H9 (cell line): Measurements from ENCODE around the gene ZNF485. TPM values are rescaled to one million over a fixed set of nuclear protein-coding genes. Genes with fewer than 3 reads are reported as not detected.

Source experiments
- DNase-seq: peaks from one replicate; pipeline ENCODE4 v3.0.0-alpha.2; 2017
- H2AFZ ChIP-seq: one replicate; pipeline ENCODE4 v1.6.1; 2013; ENCODE audit warnings: mild to moderate bottlenecking, low read length, control low read depth, moderate library complexity
- H2AK5ac ChIP-seq: 2 replicates; pipeline ENCODE4 v1.6.1; 2013; ENCODE audit warnings: low read length, control low read depth, mixed read lengths; ENCODE audit not compliant: insufficient read length
- H2BK120ac ChIP-seq: one replicate; pipeline ENCODE4 v1.6.1; 2013; ENCODE audit warnings: low read depth, mild to moderate bottlenecking, low read length, control low read depth, inconsistent platforms; ENCODE audit not compliant: poor library complexity, severe bottlenecking
- H2BK12ac ChIP-seq: 2 replicates; pipeline ENCODE4 v1.6.1; 2013; ENCODE audit warnings: low read length, control low read depth, mixed read lengths, low read depth; ENCODE audit not compliant: insufficient read length
- H2BK15ac ChIP-seq: 2 replicates; pipeline ENCODE4 v1.6.1; 2013; ENCODE audit warnings: low read depth, low read length, control low read depth
- H2BK20ac ChIP-seq: one replicate; pipeline ENCODE4 v1.6.1; 2013; ENCODE audit warnings: low read depth, mild to moderate bottlenecking, low read length, control low read depth, inconsistent platforms; ENCODE audit not compliant: poor library complexity, severe bottlenecking
- H2BK5ac ChIP-seq: 2 replicates; pipeline ENCODE4 v1.6.1; 2013; ENCODE audit warnings: low read length, control low read depth, mixed read lengths; ENCODE audit not compliant: insufficient read length
- H3K14ac ChIP-seq: 2 replicates; pipeline ENCODE4 v1.6.1; 2013; ENCODE audit warnings: low read length, control low read depth; ENCODE audit not compliant: insufficient read depth
- H3K18ac ChIP-seq: 2 replicates; pipeline ENCODE4 v1.6.1; 2013; ENCODE audit warnings: low read depth, mild to moderate bottlenecking, mixed read lengths, low read length, control low read depth; ENCODE audit not compliant: insufficient read length
- H3K23ac ChIP-seq: 2 replicates; pipeline ENCODE4 v1.6.1; 2013; ENCODE audit warnings: low read length, control low read depth, mixed read lengths, low read depth; ENCODE audit not compliant: insufficient read length
- H3K23me2 ChIP-seq: 2 replicates; pipeline ENCODE4 v1.6.1; 2013; ENCODE audit warnings: low read depth, mild to moderate bottlenecking, mixed read lengths, low read length, control low read depth; ENCODE audit not compliant: insufficient read length, poor library complexity, severe bottlenecking
- H3K27ac ChIP-seq: 2 replicates; pipeline ENCODE4 v1.5.1; 2013; ENCODE audit warnings: low read length, control low read depth, mixed read lengths, low read depth; ENCODE audit not compliant: insufficient read length
- H3K27me3 ChIP-seq: 2 replicates; pipeline ENCODE4 v1.6.1; 2013; ENCODE audit warnings: low read length, control low read depth, inconsistent platforms; ENCODE audit not compliant: insufficient read depth
- H3K4ac ChIP-seq: 2 replicates; pipeline ENCODE4 v1.6.1; 2013; ENCODE audit warnings: low read depth, mild to moderate bottlenecking, control low read depth, inconsistent platforms, low read length, moderate library complexity
- H3K4me1 ChIP-seq: 2 replicates; pipeline ENCODE4 v1.6.1; 2013; ENCODE audit warnings: low read length, control low read depth, inconsistent platforms; ENCODE audit not compliant: insufficient read depth
- H3K4me2 ChIP-seq: 2 replicates; pipeline ENCODE4 v1.6.1; 2013; ENCODE audit warnings: low read length, control low read depth, mixed read lengths; ENCODE audit not compliant: insufficient read length, insufficient read depth
- H3K56ac ChIP-seq: 2 replicates; pipeline ENCODE4 v1.6.1; 2013; ENCODE audit warnings: low read depth, mild to moderate bottlenecking, mixed read lengths, low read length, control low read depth; ENCODE audit not compliant: insufficient read length
- H3K79me1 ChIP-seq: 2 replicates; pipeline ENCODE4 v1.6.1; 2013; ENCODE audit warnings: low read depth, mild to moderate bottlenecking, moderate library complexity, low read length, control low read depth, inconsistent platforms; ENCODE audit not compliant: insufficient read depth, poor library complexity, severe bottlenecking
- H3K79me2 ChIP-seq: 2 replicates; pipeline ENCODE4 v1.6.1; 2013; ENCODE audit warnings: low read length, control low read depth, inconsistent platforms; ENCODE audit not compliant: insufficient read depth
- H3K9ac ChIP-seq: 2 replicates; pipeline ENCODE4 v1.6.1; 2013; ENCODE audit warnings: low read length, control low read depth, mixed read lengths; ENCODE audit not compliant: insufficient read length; ENCODE audit errors: extremely low read depth
- H3K9me3 ChIP-seq: one replicate; pipeline ENCODE4 v1.6.1; 2013; ENCODE audit warnings: low read depth, low read length, inconsistent platforms; ENCODE audit not compliant: control insufficient read depth
- H3T11ph ChIP-seq: one replicate; pipeline ENCODE4 v1.6.1; 2013; ENCODE audit warnings: mild to moderate bottlenecking, low read length, control low read depth, inconsistent platforms
- H4K20me1 ChIP-seq: one replicate; pipeline ENCODE4 v1.6.1; 2013; ENCODE audit not compliant: control insufficient read depth, insufficient read length, insufficient read depth
- H4K5ac ChIP-seq: 2 replicates; pipeline ENCODE4 v1.6.1; 2013; ENCODE audit warnings: low read depth, mild to moderate bottlenecking, mixed read lengths, low read length, control low read depth; ENCODE audit not compliant: insufficient read length
- H4K8ac ChIP-seq: replicated peaks from 2 replicates; pipeline ENCODE4 v1.6.1; 2013; ENCODE audit warnings: low read length, control low read depth, mixed read lengths, low read depth; ENCODE audit not compliant: insufficient read length
- H4K91ac ChIP-seq: 2 replicates; pipeline ENCODE4 v1.6.1; 2013; ENCODE audit warnings: low read depth, mild to moderate bottlenecking, moderate library complexity, mixed read lengths, low read length, control low read depth; ENCODE audit not compliant: insufficient read length
- H3K27ac Mint-ChIP-seq, 3 experiments: 2 replicates in 2 of 3; 3 replicates in 1 of 3; pipeline ENCODE4 v1.8.0; 2020 to 2021; ENCODE audit warnings: mixed read lengths in 3 of 3, mild to moderate bottlenecking in 1 of 3, moderate library complexity in 1 of 3
- H3K27me3 Mint-ChIP-seq: 2 replicates; pipeline ENCODE4 v1.8.0; 2021; ENCODE audit warnings: low read depth, mild to moderate bottlenecking, moderate library complexity, mixed read lengths
- H3K36me3 Mint-ChIP-seq, 3 experiments: 2 replicates in 2 of 3; 3 replicates in 1 of 3; pipeline ENCODE4 v1.8.0; 2020 to 2021; ENCODE audit warnings: low read depth in 3 of 3, mixed read lengths in 3 of 3; ENCODE audit not compliant: insufficient read depth in 1 of 3
- H3K4me1 Mint-ChIP-seq, 2 experiments: 2 replicates each; pipeline ENCODE4 v1.8.0; 2020; ENCODE audit warnings: mixed read lengths in 2 of 2
- H3K4me3 Mint-ChIP-seq, 2 experiments: 2 replicates in 1 of 2; 3 replicates in 1 of 2; pipeline ENCODE4 v1.8.0; 2020 to 2021; ENCODE audit warnings: mild to moderate bottlenecking in 2 of 2, mixed read lengths in 2 of 2, moderate library complexity in 1 of 2
- H3K9me3 Mint-ChIP-seq, 2 experiments: 2 replicates in 1 of 2; 3 replicates in 1 of 2; pipeline ENCODE4 v1.8.0; 2020; ENCODE audit warnings: mild to moderate bottlenecking in 2 of 2, mixed read lengths in 2 of 2, moderate library complexity in 1 of 2
- CTCF ChIP-seq: fragments of 200-600 bp; sonication (generic); conservative IDR thresholded peaks from 3 replicates; pipeline ENCODE4 v1.8.0; 2021; ENCODE audit warnings: antibody characterized with exemption, mild to moderate bottlenecking
- WGBS: extraction: QIAGEN DNeasy Blood & Tissue Kit; methylation state at CpG from one replicate; pipeline ENCODE4 v1.1.7; 2013; ENCODE audit warnings: missing lambda C conversion rate, low lambda C conversion rate, mixed read lengths; ENCODE audit not compliant: insufficient read length; ENCODE audit errors: extremely low coverage; 5-methylcytosine and 5-hydroxymethylcytosine counted together
- total RNA-seq: library from RNA; stranded (reverse); gene quantifications from 2 replicates; pipeline ENCODE4 v1.2.1, GENCODE V29; 2021

Gene ZNF485
- total RNA-seq, 1 experiment from 2014 or later = 8.9 TPM

- peaks cover 9% of the 10 kb centered on the region for H3K23me2 ChIP-seq
- no peak overlapping the region for H2BK20ac ChIP-seq
- no peak overlapping the region for H3K4ac ChIP-seq
- no peak overlapping the region for H3K56ac ChIP-seq
- H2BK15ac ChIP-seq = no peak overlapping the region
- peaks cover 32% of the 10 kb centered on the region for H3K9me3 ChIP-seq
- peak overlapping the region; percentile 60 for H3K4me2 ChIP-seq
- H4K5ac ChIP-seq = no peak overlapping the region
- no peak overlapping the region for H2BK120ac ChIP-seq
- peaks cover 4% of the 10 kb centered on the region; the same call in 1 of the 2 replicates for H3K27me3 ChIP-seq
- peak overlapping the region; percentile 64 for H3K18ac ChIP-seq
- no peak overlapping the region for H2BK12ac ChIP-seq
- no peak overlapping the region for H3T11ph ChIP-seq
- H3K27ac ChIP-seq = no peak overlapping the region
- H3K27me3 Mint-ChIP-seq = peaks cover 46% of the 10 kb centered on the region
- H3K23ac ChIP-seq = no peak overlapping the region
- H3K79me2 ChIP-seq = no peaks in the 10 kb centered on the region
- peaks cover 48 to 57% of the 10 kb centered on the region in 2 experiments for H3K9me3 Mint-ChIP-seq
- H2BK5ac ChIP-seq = no peak overlapping the region
- TF ChIP-seq CTCF = no peak
- peak overlapping the region; percentile 84 for H3K14ac ChIP-seq
- H2AK5ac ChIP-seq = no peak overlapping the region
- H3K27ac Mint-ChIP-seq = no peak overlapping the region
- no peak overlapping the region for H4K8ac ChIP-seq
- H3K4me1 ChIP-seq = no peaks in the 10 kb centered on the region
- no peaks in the 10 kb centered on the region for H4K20me1 ChIP-seq
- peak overlapping the region; percentile 76 to 87 for H3K4me3 Mint-ChIP-seq
- peaks cover 46 to 49% (median 46%) of the 10 kb centered on the region in 3 experiments for H3K36me3 Mint-ChIP-seq
- DNase-seq = no peak
- no peaks in the 10 kb centered on the region for H3K79me1 ChIP-seq
- no peak overlapping the region for H2AFZ ChIP-seq
- WGBS = no CpG with 5 or more reads among the region's 9 CpGs
- no peak overlapping the region for H4K91ac ChIP-seq
- peaks cover 13 to 15% of the 10 kb centered on the region in 2 experiments for H3K4me1 Mint-ChIP-seq
- peak overlapping the region; percentile 51 for H3K9ac ChIP-seq
These were observed 41.8 kb downstream of the ZNF485 start for GRCh38 chr10:43648095-43648397.
